H1 (cell line): ENCODE data around the gene BCAS3.

ENCODE experiments used
- CTCF ChIP-seq, 3 experiments: IDR thresholded peaks; 1 replicate in 2 of 3; 2 replicates in 1 of 3; pipeline versions ENCODE4 v1.5.1 to v1.6.1; 2011; ENCODE audit warnings: low read length in 3 of 3, mild to moderate bottlenecking in 3 of 3, inconsistent platforms in 2 of 3, low read depth in 1 of 3, moderate library complexity in 1 of 3; ENCODE audit not compliant: insufficient read depth in 1 of 3; ENCODE audit errors: control extremely low read depth in 1 of 3
- EZH2 ChIP-seq: fragments of 200-600 bp; sonication (generic); IDR thresholded peaks from 2 replicates; pipeline ENCODE4 v1.7.1; 2012; ENCODE audit warnings: low read depth, mild to moderate bottlenecking, moderate library complexity, low read length, inconsistent platforms; ENCODE audit not compliant: severe bottlenecking
- POLR2A ChIP-seq, 2 experiments: IDR thresholded peaks; 1 replicate in 1 of 2; 2 replicates in 1 of 2; pipeline ENCODE4 v1.6.1; 2011; ENCODE audit warnings: low read depth in 2 of 2, low read length in 2 of 2, mild to moderate bottlenecking in 2 of 2; ENCODE audit errors: control extremely low read depth in 1 of 2
- SRF ChIP-seq: IDR thresholded peaks from 2 replicates; pipeline ENCODE4 v1.6.1; 2011; ENCODE audit warnings: mild to moderate bottlenecking, low read depth, low read length, moderate library complexity
- TBP ChIP-seq: IDR thresholded peaks from 2 replicates; pipeline ENCODE4 v1.6.1; 2011; ENCODE audit warnings: low read depth, low read length, improper control_type of control experiment
- YY1 ChIP-seq: IDR thresholded peaks from 2 replicates; pipeline ENCODE4 v1.6.1; 2011; ENCODE audit warnings: low read depth, mild to moderate bottlenecking, low read length
- TF ChIP-seq, protein P1 (sequence below): IDR thresholded peaks from 2 replicates; pipeline ENCODE4 v1.6.1; 2011; ENCODE audit warnings: low read depth, mild to moderate bottlenecking, low read length; ENCODE audit not compliant: insufficient read depth

GRCh38 chr17:60941571-60941970 is 263.9 kb downstream of the BCAS3 start:
- no peak for TF ChIP-seq POLR2A (IDR thresholded peaks at IDR 0.05; ENCODE audit: control extremely low read depth in 1 of 2, low read depth in 2 of 2, low read length in 2 of 2)
- TF ChIP-seq CTCF (IDR thresholded peaks at IDR 0.05; ENCODE audit: control extremely low read depth in 1 of 3, insufficient read depth in 1 of 3, low read depth in 1 of 3, low read length in 3 of 3): no peak
- no peak for TF ChIP-seq TBP
- TF ChIP-seq, protein P1, sequence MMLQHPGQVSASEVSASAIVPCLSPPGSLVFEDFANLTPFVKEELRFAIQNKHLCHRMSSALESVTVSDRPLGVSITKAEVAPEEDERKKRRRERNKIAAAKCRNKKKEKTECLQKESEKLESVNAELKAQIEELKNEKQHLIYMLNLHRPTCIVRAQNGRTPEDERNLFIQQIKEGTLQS: no peak
- no peak for TF ChIP-seq SRF
- no peak for TF ChIP-seq EZH2
- TF ChIP-seq YY1: no peak
